Ovary (tissue), 3 donors: Measurements from ENCODE around the gene B9D1.

Experiments used
- EP300 ChIP-seq: sonication (generic); formaldehyde crosslinking; IDR thresholded peaks from one replicate; pipeline ENCODE4 v1.6.1; 2017; ENCODE audit warnings: antibody characterized with exemption
- POLR2A ChIP-seq: fragments of 450-650 bp; IDR thresholded peaks from one replicate; pipeline ENCODE4 v1.6.1; 2017; ENCODE audit warnings: antibody characterized with exemption, mild to moderate bottlenecking, moderate library complexity
- TF ChIP-seq, protein P1 (sequence below), 3 donors: fragments of 450-650 bp in 2 of 3; fragments of 200-600 bp in 1 of 3; IDR thresholded peaks; one replicate each; pipeline versions ENCODE4 v1.5.1 to v1.8.0; 2016 to 2022; ENCODE audit warnings: antibody characterized with exemption in 3 of 3, mild to moderate bottlenecking in 1 of 3
- donor health status: DM: no; HTN: no; CAD: no.

DNA sequence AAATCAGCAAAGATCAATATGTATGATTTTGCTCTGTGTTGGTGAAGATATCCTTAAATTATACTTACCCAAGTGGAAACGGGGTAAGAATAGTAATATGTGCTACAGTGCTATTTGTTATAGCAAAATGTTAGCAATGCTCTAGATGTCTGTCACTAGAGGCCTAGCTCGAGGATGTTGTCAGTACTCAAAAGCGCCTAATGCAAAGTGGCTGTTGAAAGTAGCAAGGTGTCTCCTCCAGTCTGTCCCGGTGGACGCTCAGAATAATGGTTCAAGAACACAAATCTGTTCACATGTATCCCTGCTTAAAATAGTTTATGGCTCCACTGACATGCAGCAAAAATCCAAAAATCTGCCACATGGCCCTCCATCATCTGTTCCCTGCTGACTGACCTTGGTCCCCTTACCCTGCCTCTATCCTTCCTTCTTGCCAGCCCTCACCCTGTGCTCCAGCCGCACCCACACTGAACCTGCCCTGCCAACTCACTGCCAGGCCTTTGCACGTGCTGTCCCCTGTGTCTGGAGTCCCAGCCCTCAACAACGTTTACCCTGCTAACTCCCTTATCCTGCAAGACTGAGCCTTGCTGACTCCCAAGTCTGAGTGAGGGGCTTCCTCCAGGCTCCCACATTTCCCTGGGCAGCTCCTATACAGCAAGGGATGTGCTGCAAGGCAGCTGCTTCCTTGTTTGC lies 38.9 kb upstream of the B9D1 start:
- TF ChIP-seq, protein P1, sequence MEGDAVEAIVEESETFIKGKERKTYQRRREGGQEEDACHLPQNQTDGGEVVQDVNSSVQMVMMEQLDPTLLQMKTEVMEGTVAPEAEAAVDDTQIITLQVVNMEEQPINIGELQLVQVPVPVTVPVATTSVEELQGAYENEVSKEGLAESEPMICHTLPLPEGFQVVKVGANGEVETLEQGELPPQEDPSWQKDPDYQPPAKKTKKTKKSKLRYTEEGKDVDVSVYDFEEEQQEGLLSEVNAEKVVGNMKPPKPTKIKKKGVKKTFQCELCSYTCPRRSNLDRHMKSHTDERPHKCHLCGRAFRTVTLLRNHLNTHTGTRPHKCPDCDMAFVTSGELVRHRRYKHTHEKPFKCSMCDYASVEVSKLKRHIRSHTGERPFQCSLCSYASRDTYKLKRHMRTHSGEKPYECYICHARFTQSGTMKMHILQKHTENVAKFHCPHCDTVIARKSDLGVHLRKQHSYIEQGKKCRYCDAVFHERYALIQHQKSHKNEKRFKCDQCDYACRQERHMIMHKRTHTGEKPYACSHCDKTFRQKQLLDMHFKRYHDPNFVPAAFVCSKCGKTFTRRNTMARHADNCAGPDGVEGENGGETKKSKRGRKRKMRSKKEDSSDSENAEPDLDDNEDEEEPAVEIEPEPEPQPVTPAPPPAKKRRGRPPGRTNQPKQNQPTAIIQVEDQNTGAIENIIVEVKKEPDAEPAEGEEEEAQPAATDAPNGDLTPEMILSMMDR (IDR thresholded peaks at IDR 0.05): no peak
- TF ChIP-seq POLR2A: no peak
- no peak for TF ChIP-seq EP300
